HCT116 (cell line): Measurements from ENCODE around the gene FAM120A. TPM values are rescaled to one million over a fixed set of nuclear protein-coding genes. Genes with fewer than 3 reads are reported as not detected.

ENCODE experiments used
- ATAC-seq: fragments of 200-7000 bp; cut with Tn5 transposase; 2 replicates; pipeline ENCODE4 v1.9.1; 2020; ENCODE audit warnings: mild to moderate bottlenecking, moderate library complexity
- BruUV-seq: library from RNA; stranded (reverse); fragments of 400-500 nt; replicated peaks from 2 replicates; lab custom pipeline; 2021; lab: Mats Ljungman, UMichigan
- CTCF ChIA-PET: fragments of 300-600 bp; sonication (Branson Sonifier 250); formaldehyde crosslinking; loops from one replicate; lab custom pipeline; 2021; ENCODE audit warnings: antibody characterized with exemption; lab: Charles Lee
- POLR2A ChIA-PET: fragments of 300-600, 350-600 bp; sonication (Branson Sonifier 250); formaldehyde crosslinking; loops from one replicate; lab custom pipeline; 2021; ENCODE audit warnings: antibody characterized with exemption; lab: Charles Lee
- RAD21 ChIA-PET, 2 experiments: fragments of 300-600 bp; sonication (Branson Sonifier 250); formaldehyde crosslinking; loops; one replicate each; lab custom pipeline; 2023; ENCODE audit warnings: low total read pairs in 2 of 2; ENCODE audit not compliant: uncharacterized antibody in 2 of 2, unreplicated experiment in 2 of 2, low non-redundant PET in 1 of 2; lab: Charles Lee
- DNase-seq: peaks from one replicate; pipeline ENCODE4 v3.0.0-alpha.2; 2010; ENCODE audit warnings: low read depth, low spot score
- H2AFZ ChIP-seq: fragments of 200-600 bp; shearing (Covaris generic), sonication (generic); 2 replicates; pipeline ENCODE4 v1.6.1; 2017; ENCODE audit warnings: low read depth, mixed run types, mixed read lengths, antibody characterized with exemption, low read length; ENCODE audit not compliant: poor library complexity, severe bottlenecking
- H3K27ac ChIP-seq: 2 replicates; pipeline ENCODE4 v1.5.1; 2012; ENCODE audit warnings: low read depth, low read length
- H3K27me3 ChIP-seq: fragments of 200-600 bp; sonication (generic); 2 replicates; pipeline ENCODE4 v1.6.1; 2016; ENCODE audit warnings: mixed run types, low read length, mixed read lengths; ENCODE audit not compliant: insufficient read depth
- H3K36me3 ChIP-seq, 2 experiments: fragments of 200-500 bp in 1 of 2; fragments of 200-600 bp in 1 of 2; sonication (Bioruptor generic) in 1 of 2; sonication (generic) in 1 of 2; 2 replicates each; pipeline versions ENCODE4 v1.5.1 to v1.6.1; 2014 to 2016; ENCODE audit warnings: low read length in 2 of 2, inconsistent platforms in 1 of 2, mixed read lengths in 1 of 2, mixed run types in 1 of 2; ENCODE audit not compliant: insufficient read depth in 2 of 2, control insufficient read depth in 1 of 2
- H3K4me1 ChIP-seq, 2 experiments: fragments of 200-600 bp in 1 of 2; sonication (generic) in 1 of 2; 2 replicates each; pipeline versions ENCODE4 v1.5.1 to v1.6.1; 2012 to 2017; ENCODE audit warnings: low read length in 2 of 2, inconsistent platforms in 1 of 2, mild to moderate bottlenecking in 1 of 2, mixed read lengths in 1 of 2, mixed run types in 1 of 2, moderate library complexity in 1 of 2; ENCODE audit not compliant: insufficient read depth in 2 of 2, control insufficient read depth in 1 of 2
- H3K4me2 ChIP-seq: fragments of 200-600 bp; sonication (generic); 2 replicates; pipeline ENCODE4 v1.6.1; 2017; ENCODE audit warnings: mixed run types, low read length, mixed read lengths
- H3K4me3 ChIP-seq, 2 experiments: fragments of 200-600 bp in 1 of 2; sonication (generic) in 1 of 2; replicated peaks in 1 of 2; 2 replicates each; pipeline ENCODE4 v1.5.1; 2011 to 2016; ENCODE audit warnings: low read length in 2 of 2, control low read depth in 1 of 2, low read depth in 1 of 2, mild to moderate bottlenecking in 1 of 2, mixed read lengths in 1 of 2, mixed run types in 1 of 2
- H3K79me2 ChIP-seq: fragments of 200-600 bp; sonication (generic); 2 replicates; pipeline ENCODE4 v1.6.1; 2017; ENCODE audit warnings: mild to moderate bottlenecking, mixed run types, low read length, moderate library complexity, mixed read lengths; ENCODE audit not compliant: insufficient read depth
- H3K9ac ChIP-seq: fragments of 200-600 bp; sonication (generic); 2 replicates; pipeline ENCODE4 v1.6.1; 2016; ENCODE audit warnings: low read length, mixed read lengths
- H3K9me2 ChIP-seq: fragments of 200-600 bp; sonication (generic), shearing (Covaris generic); 2 replicates; pipeline ENCODE4 v1.6.1; 2017; ENCODE audit warnings: mixed run types, mild to moderate bottlenecking, moderate library complexity; ENCODE audit not compliant: insufficient read depth
- H3K9me3 ChIP-seq, 2 experiments: fragments of 200-500 bp in 1 of 2; fragments of 200-600 bp in 1 of 2; sonication (Bioruptor generic) in 1 of 2; sonication (generic) in 1 of 2; 2 replicates each; pipeline ENCODE4 v1.6.1; 2014 to 2017; ENCODE audit warnings: low read length in 2 of 2, mixed read lengths in 2 of 2, inconsistent platforms in 1 of 2, low read depth in 1 of 2, mild to moderate bottlenecking in 1 of 2, mixed run types in 1 of 2, moderate library complexity in 1 of 2; ENCODE audit not compliant: control insufficient read depth in 1 of 2, insufficient read depth in 1 of 2
- H4K20me1 ChIP-seq: fragments of 200-600 bp; sonication (generic), shearing (Covaris generic); 2 replicates; pipeline ENCODE4 v1.6.1; 2017; ENCODE audit warnings: mixed run types, mild to moderate bottlenecking, moderate library complexity; ENCODE audit not compliant: insufficient read depth
- CBX3 ChIP-seq: IDR thresholded peaks from 2 replicates; pipeline ENCODE4 v1.6.1; 2012; ENCODE audit warnings: low read depth
- EGR1 ChIP-seq: IDR thresholded peaks from 2 replicates; pipeline ENCODE4 v1.6.1; 2012; ENCODE audit warnings: low read depth
- ELF1 ChIP-seq: IDR thresholded peaks from 2 replicates; pipeline ENCODE4 v1.6.1; 2012; ENCODE audit warnings: low read depth, borderline replicate concordance
- EZH2 ChIP-seq: fragments of 200-600 bp; sonication (generic); IDR thresholded peaks from 2 replicates; pipeline ENCODE4 v1.6.1; 2017; ENCODE audit warnings: antibody characterized with exemption, mixed run types
- EZH2phosphoT487 ChIP-seq: fragments of 200-600 bp; IDR thresholded peaks from 2 replicates; pipeline ENCODE4 v1.6.1; 2018; ENCODE audit warnings: antibody characterized with exemption, borderline replicate concordance
- POLR2AphosphoS5 ChIP-seq: IDR thresholded peaks from 2 replicates; pipeline ENCODE4 v1.6.1; 2011; ENCODE audit warnings: mild to moderate bottlenecking, low read depth, low read length, moderate library complexity
- RAD21 ChIP-seq: IDR thresholded peaks from 2 replicates; pipeline ENCODE4 v1.6.1; 2012; ENCODE audit warnings: low read depth, mild to moderate bottlenecking
- SIN3A ChIP-seq: IDR thresholded peaks from 2 replicates; pipeline ENCODE4 v1.6.1; 2012; ENCODE audit warnings: low read depth
- SRF ChIP-seq: IDR thresholded peaks from 2 replicates; pipeline ENCODE4 v1.6.1; 2012; ENCODE audit warnings: low read depth
- ZFX ChIP-seq: fragments of 450-650 bp; IDR thresholded peaks from 2 replicates; pipeline ENCODE4 v1.6.1; 2017
- intact Hi-C: fragments of 100-400 bp; cut with micrococcal nuclease; formaldehyde crosslinking; loops from 2 replicates; pipeline ENCODE4 v1.10.0; 2022
- total RNA-seq: library from RNA; stranded (reverse); gene quantifications from one replicate; pipeline ENCODE4 v1.2.1, GENCODE V29; 2021; ENCODE audit not compliant: unreplicated experiment
- TF ChIP-seq, protein P1 (sequence below), 3 experiments: fragments of 200-600 bp in 1 of 3; sonication (generic) in 1 of 3; IDR thresholded peaks in 2 of 3; conservative IDR thresholded peaks in 1 of 3; 2 replicates each; pipeline ENCODE4 v1.5.1; 2012 to 2017; ENCODE audit warnings: low read depth in 2 of 3, low read length in 2 of 3, antibody characterized with exemption in 1 of 3, borderline replicate concordance in 1 of 3, control low read depth in 1 of 3, mild to moderate bottlenecking in 1 of 3, mixed read lengths in 1 of 3, mixed run types in 1 of 3, moderate library complexity in 1 of 3; ENCODE audit not compliant: insufficient read depth in 1 of 3
- TF ChIP-seq, protein P2 (sequence below): IDR thresholded peaks from 2 replicates; pipeline ENCODE4 v1.6.1; 2012; ENCODE audit warnings: low read depth

The FAM120A gene
- total RNA-seq, 1 experiment from 2014 or later = 122 TPM

DNA sequence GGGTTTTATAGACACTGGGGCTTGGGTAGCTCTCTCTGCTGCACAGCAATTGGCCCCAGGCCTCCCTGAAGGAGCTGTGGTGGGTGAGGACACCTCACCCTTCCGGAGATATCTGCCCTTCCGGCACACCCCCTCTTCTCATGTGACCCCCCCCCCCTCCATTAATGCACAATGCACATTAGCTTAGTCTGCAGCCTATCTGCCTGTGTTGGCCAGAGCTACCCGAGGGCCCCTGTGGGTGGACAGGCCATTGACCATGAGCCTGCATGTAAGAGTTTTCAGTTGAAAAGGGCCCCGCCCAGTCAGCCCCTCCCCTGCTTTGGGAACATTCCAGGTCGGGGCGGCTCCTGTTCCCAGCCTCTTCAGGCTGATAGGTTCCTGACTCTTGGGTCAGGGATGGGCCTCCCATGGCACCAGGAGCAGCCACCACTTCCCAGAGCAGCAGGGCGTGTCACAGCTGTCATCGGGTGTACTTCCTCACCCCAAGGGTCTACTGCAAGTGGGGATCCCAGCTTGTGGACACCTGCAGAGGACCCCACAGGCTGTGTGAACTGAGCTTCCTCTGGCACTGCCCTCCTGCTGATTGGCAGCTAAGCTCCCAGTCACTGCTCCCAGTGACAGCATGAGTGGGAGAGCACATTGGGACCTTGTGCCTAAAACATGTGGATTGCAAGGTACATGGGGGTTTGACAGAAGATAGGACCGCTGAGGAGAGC is 142.7 kb downstream of the FAM120A start:
- ChIA-PET RAD21 (no interaction called here), CTCF (no interaction called here), POLR2A (no interaction called here)
- Histone ChIP-seq H3K36me3 (no peaks in the 10 kb centered on the region), H3K9me3 (no peaks in the 10 kb centered on the region), H4K20me1 (no peaks in the 10 kb centered on the region), H3K27ac (no peak overlapping the region), H2AFZ (no peak overlapping the region), H3K9ac (no peak overlapping the region), H3K79me2 (peaks cover 19% of the 10 kb centered on the region; the same call in 1 of the 2 replicates), H3K4me3 (no peak overlapping the region), H3K4me1 (peaks cover 6 to 13% of the 10 kb centered on the region in 2 experiments; a peak in 2 of 4 replicates), H3K27me3 (no peaks in the 10 kb centered on the region), H3K4me2 (no peak overlapping the region), H3K9me2 (no peaks in the 10 kb centered on the region)
- TF ChIP-seq, protein P1, sequence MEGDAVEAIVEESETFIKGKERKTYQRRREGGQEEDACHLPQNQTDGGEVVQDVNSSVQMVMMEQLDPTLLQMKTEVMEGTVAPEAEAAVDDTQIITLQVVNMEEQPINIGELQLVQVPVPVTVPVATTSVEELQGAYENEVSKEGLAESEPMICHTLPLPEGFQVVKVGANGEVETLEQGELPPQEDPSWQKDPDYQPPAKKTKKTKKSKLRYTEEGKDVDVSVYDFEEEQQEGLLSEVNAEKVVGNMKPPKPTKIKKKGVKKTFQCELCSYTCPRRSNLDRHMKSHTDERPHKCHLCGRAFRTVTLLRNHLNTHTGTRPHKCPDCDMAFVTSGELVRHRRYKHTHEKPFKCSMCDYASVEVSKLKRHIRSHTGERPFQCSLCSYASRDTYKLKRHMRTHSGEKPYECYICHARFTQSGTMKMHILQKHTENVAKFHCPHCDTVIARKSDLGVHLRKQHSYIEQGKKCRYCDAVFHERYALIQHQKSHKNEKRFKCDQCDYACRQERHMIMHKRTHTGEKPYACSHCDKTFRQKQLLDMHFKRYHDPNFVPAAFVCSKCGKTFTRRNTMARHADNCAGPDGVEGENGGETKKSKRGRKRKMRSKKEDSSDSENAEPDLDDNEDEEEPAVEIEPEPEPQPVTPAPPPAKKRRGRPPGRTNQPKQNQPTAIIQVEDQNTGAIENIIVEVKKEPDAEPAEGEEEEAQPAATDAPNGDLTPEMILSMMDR (IDR thresholded peaks at IDR 0.05 in 2 of 3, conservative IDR thresholded peaks at IDR 0.05 in 1 of 3; ENCODE audit: borderline replicate concordance in 1 of 3, insufficient read depth in 1 of 3, low read depth in 2 of 3, low read length in 2 of 3) = no peak
- intact Hi-C loops = no loop called here
- BruUV-seq = no TSS peak
- no peak for ATAC-seq
- DNase-seq = no peak

DNA sequence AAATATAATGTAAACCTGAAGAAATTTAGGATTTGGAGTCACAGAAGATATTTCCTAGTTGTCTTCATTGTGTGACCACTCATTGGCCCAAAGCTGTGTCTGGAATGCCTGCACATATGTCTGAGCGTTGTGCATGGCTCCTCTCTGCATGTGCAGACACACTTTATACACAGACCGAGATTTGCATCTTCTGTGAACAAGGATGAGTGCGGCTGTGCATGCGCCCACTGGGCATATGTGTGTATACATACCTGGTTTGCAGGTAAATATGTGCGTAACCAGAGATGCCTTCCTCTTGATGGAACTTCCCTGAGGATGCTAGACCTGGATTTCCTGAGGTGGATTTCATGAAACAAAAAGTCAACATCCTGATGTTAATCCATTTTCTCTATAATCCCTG is 144.0 kb downstream of the FAM120A start:
- POLR2A ChIA-PET = no interaction called here
- H4K20me1 ChIP-seq = no peaks in the 10 kb centered on the region
- BruUV-seq = no TSS peak
- ATAC-seq (no peak), DNase-seq (no peak)
- H3K9ac ChIP-seq = no peak overlapping the region
- H3K9me3 ChIP-seq = no peaks in the 10 kb centered on the region
- intact Hi-C loops = no loop called here
- peaks cover 8 to 20% of the 10 kb centered on the region in 2 experiments; a peak in 2 of 4 replicates for H3K4me1 ChIP-seq
- no peak overlapping the region for H3K4me2 ChIP-seq
- no peaks in the 10 kb centered on the region for H3K36me3 ChIP-seq
- no peak overlapping the region for H3K27ac ChIP-seq
- no peak overlapping the region for H3K4me3 ChIP-seq
- H3K27me3 ChIP-seq = no peaks in the 10 kb centered on the region
- RAD21 ChIA-PET = no interaction called here
- CTCF ChIA-PET = no interaction called here
- H3K79me2 ChIP-seq = peaks cover 19% of the 10 kb centered on the region; the same call in 1 of the 2 replicates
- H2AFZ ChIP-seq = no peak overlapping the region
- no peak for TF ChIP-seq EZH2phosphoT487
- no peak for TF ChIP-seq SRF
- no peak for TF ChIP-seq EGR1
- TF ChIP-seq SIN3A = no peak
- no peak for TF ChIP-seq CBX3
- no peak for TF ChIP-seq POLR2AphosphoS5
- no peak for TF ChIP-seq RAD21
- TF ChIP-seq, protein P2, sequence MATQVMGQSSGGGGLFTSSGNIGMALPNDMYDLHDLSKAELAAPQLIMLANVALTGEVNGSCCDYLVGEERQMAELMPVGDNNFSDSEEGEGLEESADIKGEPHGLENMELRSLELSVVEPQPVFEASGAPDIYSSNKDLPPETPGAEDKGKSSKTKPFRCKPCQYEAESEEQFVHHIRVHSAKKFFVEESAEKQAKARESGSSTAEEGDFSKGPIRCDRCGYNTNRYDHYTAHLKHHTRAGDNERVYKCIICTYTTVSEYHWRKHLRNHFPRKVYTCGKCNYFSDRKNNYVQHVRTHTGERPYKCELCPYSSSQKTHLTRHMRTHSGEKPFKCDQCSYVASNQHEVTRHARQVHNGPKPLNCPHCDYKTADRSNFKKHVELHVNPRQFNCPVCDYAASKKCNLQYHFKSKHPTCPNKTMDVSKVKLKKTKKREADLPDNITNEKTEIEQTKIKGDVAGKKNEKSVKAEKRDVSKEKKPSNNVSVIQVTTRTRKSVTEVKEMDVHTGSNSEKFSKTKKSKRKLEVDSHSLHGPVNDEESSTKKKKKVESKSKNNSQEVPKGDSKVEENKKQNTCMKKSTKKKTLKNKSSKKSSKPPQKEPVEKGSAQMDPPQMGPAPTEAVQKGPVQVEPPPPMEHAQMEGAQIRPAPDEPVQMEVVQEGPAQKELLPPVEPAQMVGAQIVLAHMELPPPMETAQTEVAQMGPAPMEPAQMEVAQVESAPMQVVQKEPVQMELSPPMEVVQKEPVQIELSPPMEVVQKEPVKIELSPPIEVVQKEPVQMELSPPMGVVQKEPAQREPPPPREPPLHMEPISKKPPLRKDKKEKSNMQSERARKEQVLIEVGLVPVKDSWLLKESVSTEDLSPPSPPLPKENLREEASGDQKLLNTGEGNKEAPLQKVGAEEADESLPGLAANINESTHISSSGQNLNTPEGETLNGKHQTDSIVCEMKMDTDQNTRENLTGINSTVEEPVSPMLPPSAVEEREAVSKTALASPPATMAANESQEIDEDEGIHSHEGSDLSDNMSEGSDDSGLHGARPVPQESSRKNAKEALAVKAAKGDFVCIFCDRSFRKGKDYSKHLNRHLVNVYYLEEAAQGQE = no peak
- TF ChIP-seq ELF1 = no peak
- TF ChIP-seq ZFX = no peak
- no peak for TF ChIP-seq EZH2
- no peaks in the 10 kb centered on the region for H3K9me2 ChIP-seq
